Measurements from ENCODE around the gene KLHDC9. TPM values are rescaled to one million over a fixed set of nuclear protein-coding genes. Genes with fewer than 3 reads are reported as not detected.

The KLHDC9 gene
- total RNA-seq, 2 donors from 2014 or later, result 10.1 to 11.1 TPM

Other genes starting within 250 kb of the KLHDC9 start
- under 1 TPM; 0.37 to 0.87 TPM for gene CD244, start 235.5 kb upstream of the KLHDC9 start, total RNA-seq
- gene ITLN1, start 213.2 kb upstream of the KLHDC9 start, total RNA-seq, result 100 to 1,000 TPM; 268 to 512 TPM
- gene ITLN2, start 143.6 kb upstream of the KLHDC9 start, total RNA-seq, result not detected
- gene F11R, start 77.2 kb upstream of the KLHDC9 start, total RNA-seq, result 100 to 1,000 TPM; 145 to 202 TPM
- gene TSTD1, start 59.4 kb upstream of the KLHDC9 start, total RNA-seq, result 100 to 1,000 TPM in 1 of 2 donors, 10 to 100 TPM in 1; 92.1 to 120 TPM
- gene USF1, start 52.4 kb upstream of the KLHDC9 start, total RNA-seq, result 10 to 100 TPM; 67.4 to 72.4 TPM
- 1 to 10 TPM; 2.7 to 8.7 TPM for gene ARHGAP30, start 28.5 kb upstream of the KLHDC9 start, total RNA-seq
- 1 to 10 TPM; 3.0 to 6.1 TPM for gene NECTIN4, start 8.8 kb upstream of the KLHDC9 start, total RNA-seq
- gene PFDN2, start 19.7 kb downstream of the KLHDC9 start, total RNA-seq, result 10 to 100 TPM; 30.3 to 38.2 TPM
- gene NIT1, start 19.7 kb downstream of the KLHDC9 start, total RNA-seq, result 10 to 100 TPM; 74.4 to 76.6 TPM
- 10 to 100 TPM; 34.2 to 41.5 TPM for gene DEDD, start 34.3 kb downstream of the KLHDC9 start, total RNA-seq
- 100 to 1,000 TPM; 106 to 107 TPM for gene UFC1, start 55.6 kb downstream of the KLHDC9 start, total RNA-seq
- gene USP21, start 61.1 kb downstream of the KLHDC9 start, total RNA-seq, result 10 to 100 TPM; 19.7 to 24.0 TPM
- gene PPOX, start 68.1 kb downstream of the KLHDC9 start, total RNA-seq, result 10 to 100 TPM; 11.7 to 12.4 TPM
- gene B4GALT3, start 79.1 kb downstream of the KLHDC9 start, total RNA-seq, result 10 to 100 TPM; 29.7 TPM
- 1 to 10 TPM; 1.0 to 3.3 TPM for gene ADAMTS4, start 100.7 kb downstream of the KLHDC9 start, total RNA-seq
- gene NDUFS2, start 104.0 kb downstream of the KLHDC9 start, total RNA-seq, result 100 to 1,000 TPM; 154 to 188 TPM
- gene FCER1G, start 116.9 kb downstream of the KLHDC9 start, total RNA-seq, result 10 to 100 TPM in 1 of 2 donors, 1 to 10 TPM in 1; 5.6 to 23.3 TPM
- not detected for gene APOA2, start 125.3 kb downstream of the KLHDC9 start, total RNA-seq
- gene TOMM40L, start 127.7 kb downstream of the KLHDC9 start, total RNA-seq, result 10 to 100 TPM; 19.6 to 24.6 TPM
- under 1 TPM in 1 of 2 donors, not detected in 1; 0.53 TPM for gene NR1I3, start 139.8 kb downstream of the KLHDC9 start, total RNA-seq
- gene PCP4L1, start 160.4 kb downstream of the KLHDC9 start, total RNA-seq, result 1 to 10 TPM in 1 of 2 donors, not detected in 1; 2.6 TPM
- 1 to 10 TPM; 1.3 to 5.0 TPM for gene MPZ, start 211.6 kb downstream of the KLHDC9 start, total RNA-seq
- 100 to 1,000 TPM; 264 to 266 TPM for gene SDHC, start 216.0 kb downstream of the KLHDC9 start, total RNA-seq

Data from left colon (tissue), 2 donors.